HS-5 (cell line): ENCODE results near the gene ICA1.
"Not testable (repeated sequence)": the region's sequence is repeated elsewhere in the genome, so short reads cannot be mapped to it uniquely, and the experiment has no call there.

ENCODE experiments used
- DNase-seq: peaks from one replicate; pipeline ENCODE4 v3.0.0-alpha.2; 2012; ENCODE audit warnings: low read depth

ICA1 gene

DNA sequence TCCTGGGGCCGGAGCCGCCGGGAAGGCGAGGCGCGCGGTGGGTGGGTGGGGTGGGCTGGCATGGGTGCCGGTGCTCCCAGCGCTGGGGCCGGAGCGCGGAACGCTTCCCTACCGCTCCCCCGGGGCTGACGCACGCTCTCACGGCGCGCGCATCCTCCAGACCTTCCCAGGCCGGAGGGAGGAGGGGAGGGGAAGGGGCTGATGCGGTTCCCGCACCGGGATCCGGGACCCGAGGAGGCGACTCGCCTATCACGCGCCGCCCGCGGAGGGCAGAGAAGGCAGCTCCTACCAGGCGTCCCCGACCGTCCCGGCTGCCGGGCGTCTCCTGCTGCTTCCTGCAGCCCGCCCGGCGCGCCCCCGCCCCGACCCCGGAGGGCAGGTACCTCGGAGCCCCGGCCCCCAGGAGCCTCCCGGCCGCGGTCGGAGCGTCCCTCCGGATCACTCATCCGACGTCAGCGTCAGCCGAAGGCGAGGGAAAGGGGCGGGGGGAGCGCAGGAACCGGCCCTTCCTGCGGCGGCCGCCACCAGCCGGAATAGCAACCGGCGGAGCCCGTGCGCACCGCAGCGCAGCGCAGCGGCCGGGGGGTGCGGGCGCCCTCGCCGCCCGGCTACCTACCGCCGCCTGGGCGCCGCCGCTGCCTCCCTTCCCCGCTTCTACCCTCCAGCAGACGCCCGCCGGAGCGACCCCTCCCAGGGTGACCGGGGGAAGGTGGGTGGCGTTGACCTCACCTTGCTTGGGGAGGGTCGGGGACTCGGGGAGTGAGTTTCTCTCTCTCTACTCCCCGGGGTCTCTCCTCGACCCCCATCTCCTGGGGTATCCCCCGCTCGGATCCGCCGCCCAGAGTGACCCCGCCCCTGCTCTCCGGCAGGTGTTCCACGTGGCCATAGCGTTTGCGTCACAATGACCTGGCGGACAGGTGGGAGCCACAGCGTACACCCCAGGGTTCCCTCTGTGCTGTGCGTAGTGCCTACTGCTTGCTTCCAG, at the start of gene ICA1:
Gene ICA1, minus strand, starts transcription at position 457 of the 985 bp plus-strand sequence. CDS start 26,241 bp downstream, outside the sequence.
- no peak for DNase-seq

- DNase-seq, result no peak
Measured at GRCh38 chr7:8310876-8311275, 48.9 kb upstream of the ICA1 start.

DNA sequence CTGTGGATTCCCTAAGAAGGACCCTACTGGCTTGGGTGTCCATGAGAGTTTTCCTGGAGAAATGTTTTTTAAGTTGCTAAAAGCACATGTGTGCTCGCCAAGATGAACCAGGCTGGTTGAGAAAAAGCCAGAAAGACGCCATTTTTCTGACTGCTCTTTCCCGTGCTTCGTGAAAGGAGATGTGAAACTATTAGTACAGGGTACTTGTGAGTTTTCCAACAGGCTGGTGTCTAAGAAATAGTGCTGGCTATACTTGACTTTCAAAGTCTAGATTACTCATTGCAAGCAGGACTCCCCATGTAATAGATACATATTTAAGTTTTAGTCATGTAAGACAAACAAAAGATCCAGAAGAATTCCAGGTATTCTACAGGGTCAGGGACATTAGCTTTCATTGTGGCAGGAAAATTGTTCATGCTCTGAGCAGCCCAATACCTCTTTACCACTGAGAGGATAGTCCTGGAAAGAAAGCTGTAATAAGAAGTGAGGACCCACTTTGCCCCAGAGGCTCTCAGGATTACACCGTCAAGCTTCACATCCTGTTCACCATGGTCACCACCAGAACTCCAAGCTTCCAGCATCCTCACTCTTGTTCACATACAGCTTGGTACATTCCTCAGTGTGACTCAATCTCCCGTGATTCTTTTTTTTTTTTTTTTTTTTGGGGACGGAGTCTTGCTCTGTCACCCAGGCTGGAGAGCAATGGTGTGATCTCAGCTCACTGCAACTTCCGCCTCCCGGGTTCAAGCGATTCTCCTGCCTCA, 43.8 kb upstream of the ICA1 start:
- no peak for DNase-seq

GRCh38 chr7:8305104-8305503, 43.1 kb upstream of the ICA1 start:
- no peak for DNase-seq

DNA sequence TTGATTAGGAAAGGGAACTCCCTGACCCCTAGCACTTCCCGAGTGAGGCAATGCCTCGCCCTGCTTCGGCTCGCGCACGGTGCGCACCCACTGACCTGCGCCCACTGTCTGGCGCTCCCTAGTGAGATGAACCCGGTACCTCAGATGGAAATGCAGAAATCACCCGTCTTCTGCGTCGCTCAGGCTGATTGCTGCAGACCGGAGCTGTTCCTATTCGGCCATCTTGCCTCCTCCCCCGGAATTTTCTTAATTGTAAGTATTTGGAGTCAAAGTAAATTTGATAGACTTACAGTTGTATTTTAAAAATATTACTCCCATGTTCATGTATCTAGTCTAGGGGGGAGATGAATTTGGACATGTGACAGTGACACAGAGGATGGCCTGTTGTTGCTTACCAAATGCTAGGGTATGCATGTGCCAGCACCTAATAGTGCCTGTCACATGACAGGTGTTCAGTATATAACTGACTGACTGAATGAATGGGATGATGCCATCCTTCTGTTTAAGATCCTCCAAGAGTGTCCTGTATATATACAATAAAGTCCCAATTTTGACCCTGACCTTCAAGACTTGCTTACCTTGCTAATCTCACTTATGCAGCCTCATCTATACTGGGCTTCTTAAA, 42.0 kb upstream of the ICA1 start:
- DNase-seq, result no peak

GRCh38 chr7:8297023-8297422, 35.1 kb upstream of the ICA1 start:
- not testable (repeated sequence) for DNase-seq

- no peak for DNase-seq
Measured at GRCh38 chr7:8296362-8296659, 34.3 kb upstream of the ICA1 start.

DNA sequence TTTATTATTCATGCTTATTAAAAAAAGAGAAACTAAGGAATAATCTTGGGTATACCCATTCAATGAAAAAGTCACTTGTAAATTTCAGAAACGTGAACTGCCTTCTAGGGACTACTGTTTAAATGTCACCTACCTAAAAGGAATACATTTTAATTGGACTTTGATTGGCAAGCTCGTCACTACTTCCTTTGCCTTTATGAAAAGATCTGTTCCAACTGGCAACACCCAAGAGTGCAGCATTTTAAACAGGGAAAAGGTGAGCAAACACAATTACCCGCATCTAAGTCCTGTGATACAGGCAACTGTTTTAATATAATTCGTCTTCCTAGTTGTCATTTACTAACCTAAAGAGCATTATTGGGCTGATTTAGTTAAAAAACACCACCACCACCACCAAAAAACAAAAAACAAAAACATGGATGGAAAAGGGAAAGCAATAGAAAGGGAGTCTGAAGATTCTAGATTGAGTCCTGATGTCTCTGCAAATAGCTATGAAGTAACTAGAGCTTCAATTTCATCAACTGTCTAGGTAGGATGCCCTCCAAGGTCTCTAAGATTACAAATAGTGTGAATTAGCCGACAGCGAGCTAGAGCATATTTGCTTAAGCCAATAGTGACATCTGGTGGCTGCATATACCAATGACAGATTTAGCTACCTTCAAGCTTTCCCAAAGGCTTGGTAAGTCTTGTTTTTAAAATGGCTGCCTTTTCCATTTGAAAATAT, 33.8 kb upstream of the ICA1 start:
- DNase-seq, result peak; percentile 77

GRCh38 chr7:8291397-8292141, 29.6 kb upstream of the ICA1 start:
- no peak for DNase-seq

GRCh38 chr7:8290645-8291308, 28.8 kb upstream of the ICA1 start:
- no peak for DNase-seq

- DNase-seq, result no peak
Measured at GRCh38 chr7:8286118-8286517, 24.2 kb upstream of the ICA1 start.

- no peak for DNase-seq
Measured at GRCh38 chr7:8285155-8285554, 23.2 kb upstream of the ICA1 start.

DNA sequence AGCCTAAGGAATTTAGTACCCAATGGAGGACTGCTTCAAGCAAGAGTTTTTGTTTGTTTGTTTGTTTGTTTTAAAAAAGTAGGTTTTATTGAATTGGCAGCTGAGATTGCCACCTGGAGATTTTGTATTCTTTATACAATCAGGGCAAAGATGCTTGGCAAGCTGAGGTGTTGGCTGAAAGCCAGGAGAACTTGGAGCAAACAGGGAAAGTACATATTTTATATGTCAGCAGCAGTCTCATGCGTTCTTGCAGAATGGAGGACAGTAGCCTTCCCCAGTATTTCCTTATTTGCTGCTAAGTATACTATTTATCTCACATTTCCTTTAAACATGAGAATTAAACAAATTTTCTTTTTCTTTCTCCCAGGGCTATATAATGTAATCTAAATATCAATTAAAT, 22.6 kb upstream of the ICA1 start:
- DNase-seq, result no peak

DNA sequence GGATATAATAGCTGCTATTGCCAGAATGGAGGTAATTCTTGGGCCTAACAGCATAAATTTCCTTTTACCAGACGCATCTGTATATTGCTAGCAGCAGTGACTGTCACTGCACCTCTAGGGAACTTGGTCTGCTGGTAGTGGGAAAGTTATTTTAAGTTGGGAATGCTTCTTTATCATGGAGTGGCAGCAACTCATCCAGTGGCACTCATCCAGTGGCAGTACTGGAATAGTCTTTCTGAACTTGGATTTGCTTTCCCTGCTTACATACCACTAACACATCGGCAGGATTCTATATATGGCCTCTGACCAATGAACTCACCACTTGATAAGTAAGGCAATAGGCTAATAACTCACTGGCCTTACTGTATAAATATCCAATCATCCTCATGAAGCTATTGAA, 22.0 kb upstream of the ICA1 start:
- DNase-seq, result no peak

DNA sequence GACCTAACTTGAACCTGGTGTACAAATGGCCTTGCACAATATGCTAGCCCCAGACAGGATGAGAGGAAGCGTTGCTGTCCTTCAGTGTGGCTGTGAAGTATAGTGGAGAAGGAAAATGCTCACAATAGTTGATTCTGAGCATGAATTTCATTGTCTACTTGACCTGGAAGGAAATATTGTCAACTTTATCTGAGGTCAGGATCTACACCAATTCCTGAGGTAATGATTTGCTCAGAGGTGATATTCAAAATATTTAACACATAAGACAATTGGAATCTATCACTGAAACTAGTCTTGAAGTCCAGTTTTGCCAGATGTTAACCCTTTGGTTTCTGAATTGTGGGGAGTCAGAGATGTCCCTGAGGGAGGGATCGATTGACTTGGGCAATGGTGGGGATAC, 20.9 kb upstream of the ICA1 start:
- DNase-seq, result no peak

DNA sequence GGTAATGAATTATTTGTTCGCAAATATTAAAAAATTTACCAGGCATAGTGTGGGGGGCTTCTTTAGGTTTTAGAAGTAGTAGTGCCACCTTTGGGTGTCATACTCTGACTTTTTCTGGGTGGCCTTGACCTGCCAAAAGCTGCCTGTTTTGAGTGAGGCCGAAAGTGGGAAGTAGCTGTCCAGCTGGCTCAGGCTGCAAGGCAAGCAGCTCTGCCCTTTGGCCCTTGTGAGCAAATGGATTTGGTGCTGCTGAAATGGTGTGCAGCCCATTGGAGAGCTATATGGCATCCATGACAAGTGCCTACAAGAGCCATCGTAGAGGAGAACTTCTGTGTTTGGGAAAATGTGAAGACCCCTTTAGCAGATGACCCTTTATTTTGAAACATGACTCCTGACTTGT, 20.2 kb upstream of the ICA1 start:
- DNase-seq, result no peak

DNA sequence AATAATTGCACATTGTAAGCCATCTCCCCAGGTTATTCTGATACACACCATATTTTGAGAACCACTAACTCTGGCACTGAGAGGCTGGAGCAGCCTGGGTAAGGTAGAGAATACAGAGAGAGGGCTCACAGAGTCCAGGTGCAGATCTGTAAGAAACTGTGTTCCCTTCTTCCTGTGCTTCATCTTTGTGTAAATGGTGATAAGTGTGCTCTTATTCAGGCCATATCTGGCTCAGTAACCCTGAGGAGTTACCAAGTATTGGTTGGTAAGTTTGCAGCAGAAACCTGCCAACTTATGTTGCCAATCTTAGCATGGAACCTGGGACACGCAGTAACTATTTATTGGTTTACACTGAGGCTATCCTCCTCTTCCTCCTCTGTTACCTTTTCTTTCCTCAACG, 16.2 kb upstream of the ICA1 start:
- DNase-seq, result no peak

DNA sequence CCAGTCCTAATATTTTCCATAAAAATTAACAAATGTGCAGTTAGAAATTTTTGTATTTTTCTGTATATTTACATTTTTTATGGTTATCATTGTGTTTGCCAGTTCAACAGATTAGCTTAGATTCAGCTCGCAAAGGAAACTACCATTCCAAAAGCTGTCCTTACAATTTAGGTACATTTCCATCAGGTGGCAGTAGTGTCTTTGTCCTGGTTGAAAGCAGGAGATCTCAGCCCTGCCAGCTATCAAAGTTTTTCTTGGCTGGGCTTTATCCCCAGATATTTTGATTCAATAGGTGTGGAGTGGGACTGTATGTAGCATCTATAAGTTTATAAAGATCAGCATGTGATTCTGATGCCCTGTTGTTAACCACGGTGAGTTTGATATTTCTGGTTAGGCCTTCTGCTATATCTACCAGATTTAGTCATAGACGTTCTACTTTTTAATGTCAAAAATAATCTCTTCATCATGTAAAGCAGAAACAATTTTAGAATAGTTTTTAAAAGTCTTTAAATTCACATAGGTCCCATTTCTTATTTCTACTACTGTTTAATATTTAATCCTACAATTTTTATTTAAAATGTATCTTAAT, 15.5 kb upstream of the ICA1 start:
- DNase-seq, result no peak

- DNase-seq, result no peak
Measured at GRCh38 chr7:8274589-8274988, 12.6 kb upstream of the ICA1 start.

GRCh38 chr7:8271960-8272359, 10.0 kb upstream of the ICA1 start:
- DNase-seq, result no peak

- DNase-seq, result no peak
Measured at GRCh38 chr7:8263048-8263447, 1.1 kb upstream of the ICA1 start.
